K562 (cell line): ENCODE results near the gene PACS1. TPM values are rescaled to one million over a fixed set of nuclear protein-coding genes. Genes with fewer than 3 reads are reported as not detected.

ENCODE experiments used
- CAMTA2 ChIP-seq: fragments of 250-450 bp; sonication (Bioruptor Pico); conservative IDR thresholded peaks from 2 replicates; pipeline ENCODE4 v1.5.1; 2022
- CREBBP ChIP-seq: IDR thresholded peaks from one replicate; pipeline ENCODE4 v1.6.1; 2012; ENCODE audit warnings: low read depth, mild to moderate bottlenecking, control low read depth, inconsistent platforms, low read length
- E2F4 ChIP-seq: sonication (generic); formaldehyde crosslinking; IDR thresholded peaks from 2 replicates; pipeline ENCODE4 v1.8.0; 2022; ENCODE audit warnings: mild to moderate bottlenecking, low read depth, missing genetic modification reagents
- ELK1 ChIP-seq: sonication (generic); formaldehyde crosslinking; IDR thresholded peaks from 2 replicates; pipeline ENCODE4 v1.8.1; 2022; ENCODE audit warnings: missing genetic modification reagents
- ETV5 ChIP-seq: sonication (generic); formaldehyde crosslinking; IDR thresholded peaks from 2 replicates; pipeline ENCODE4 v1.4.0; 2020; ENCODE audit warnings: low read depth, mild to moderate bottlenecking, missing genetic modification reagents
- FOS ChIP-seq: IDR thresholded peaks from 3 replicates; pipeline ENCODE4 v1.6.1; 2011; ENCODE audit not compliant: insufficient read length; ENCODE audit errors: extremely low read depth
- FOXP4 ChIP-seq: sonication (generic); formaldehyde crosslinking; IDR thresholded peaks from 2 replicates; pipeline ENCODE4 v1.8.0; 2022; ENCODE audit warnings: mild to moderate bottlenecking, missing genetic modification reagents, borderline replicate concordance
- HDGF ChIP-seq: fragments of 450-650 bp; IDR thresholded peaks from 2 replicates; pipeline ENCODE4 v1.6.1; 2016
- JUNB ChIP-seq: fragments of 450-650 bp; formaldehyde crosslinking; conservative IDR thresholded peaks from 2 replicates; pipeline ENCODE4 v1.4.0; 2020; ENCODE audit warnings: mild to moderate bottlenecking
- MAFG ChIP-seq: fragments of 450-650 bp; conservative IDR thresholded peaks from 2 replicates; pipeline ENCODE4 v1.6.1; 2016; ENCODE audit warnings: missing genetic modification characterization, missing compliant biosample characterization
- MTF1 ChIP-seq: fragments of 250-450 bp; sonication (Bioruptor Pico); IDR thresholded peaks from 2 replicates; pipeline ENCODE4 v1.9.0; 2021; ENCODE audit warnings: moderate library complexity, mild to moderate bottlenecking, inconsistent platforms, borderline replicate concordance
- SNIP1 ChIP-seq: fragments of 450-650 bp; IDR thresholded peaks from 2 replicates; pipeline ENCODE4 v1.7.1; 2017; ENCODE audit warnings: low read depth, mild to moderate bottlenecking
- TCF3 ChIP-seq: sonication (generic); formaldehyde crosslinking; IDR thresholded peaks from 2 replicates; pipeline ENCODE4 v1.4.0; 2020; ENCODE audit warnings: mild to moderate bottlenecking, missing genetic modification reagents
- ZNF12 ChIP-seq: sonication (generic); formaldehyde crosslinking; IDR thresholded peaks from 2 replicates; pipeline ENCODE4 v1.4.0; 2020; ENCODE audit warnings: mild to moderate bottlenecking, missing genetic modification reagents
- ZNF124 ChIP-seq: sonication (generic); formaldehyde crosslinking; IDR thresholded peaks from 2 replicates; pipeline ENCODE4 v1.8.1; 2022; ENCODE audit warnings: missing genetic modification reagents
- ZNF449 ChIP-seq: fragments of 250-450 bp; sonication (Bioruptor Pico); IDR thresholded peaks from 2 replicates; pipeline ENCODE4 v1.8.0; 2022; ENCODE audit warnings: moderate library complexity, mild to moderate bottlenecking, inconsistent platforms
- ZNF766 ChIP-seq: fragments of 200-800 bp; sonication (Bioruptor generic); conservative IDR thresholded peaks from 2 replicates; pipeline ENCODE4 v1.6.1; 2016; ENCODE audit warnings: missing genetic modification characterization, missing compliant biosample characterization
- ZSCAN29 ChIP-seq: fragments of 450-650 bp; IDR thresholded peaks from 2 replicates; pipeline ENCODE4 v1.6.1; 2017
- polyA plus RNA-seq, 8 experiments: library from polyadenylated mRNA; depleted of rRNA in 4 of 8; stranded (reverse) in 5 of 8; unstranded in 3 of 8; fragments of >200 nt; fragmentation: Nextera tagmentation in 2 of 8; fragmentation: Illumina TruSeq in 1 of 8; extraction: Ambion mirVana in 2 of 8; extraction: Trizol in 1 of 8; gene quantifications; 2 replicates each; pipeline versions ENCODE4 v1.2.1 to v1.2.3, GENCODE V29; 2011 to 2014; ENCODE audit warnings: inconsistent platforms in 1 of 8, missing spikeins in 1 of 8
- total RNA-seq, 7 experiments: library from RNA; depleted of rRNA in 6 of 7; stranded (reverse); fragments of >200 nt in 6 of 7; fragmentation: Illumina TruSeq in 2 of 7; extraction: Trizol in 2 of 7; gene quantifications; 2 replicates each; pipeline versions ENCODE4 v1.2.1 to v1.2.3, GENCODE V29; 2011 to 2021; ENCODE audit warnings: low replicate concordance in 1 of 7
- TF ChIP-seq, protein P1 (sequence below): IDR thresholded peaks from 2 replicates; pipeline ENCODE4 v1.6.1; 2012; ENCODE audit warnings: low read depth, low read length, improper control_type of control experiment, borderline replicate concordance
- TF ChIP-seq, protein P2 (sequence below): IDR thresholded peaks from 2 replicates; pipeline ENCODE4 v1.6.1; 2011; ENCODE audit not compliant: insufficient read length; ENCODE audit errors: extremely low read depth

The PACS1 gene
- total and polyA plus RNA-seq, 9 of the 15 experiments (the other 6 are each of a cell fraction or from before 2014, with no cell fraction given): 0.34 to 28.1 (median 8.5) TPM

- TF ChIP-seq FOXP4 (CRISPR knock-in tag) (no peak), ZNF12 (CRISPR knock-in tag) (no peak), HDGF (no peak), CAMTA2 (CRISPR knock-in tag) (no peak), ZNF766 (no peak; the same call in 1 of the 2 replicates), SNIP1 (no peak), MAFG (tag) (no peak), ZNF124 (CRISPR knock-in tag) (no peak), ETV5 (CRISPR knock-in tag) (no peak), FOS (peak; percentile 95), MTF1 (CRISPR knock-in tag) (no peak), ZSCAN29 (no peak), JUNB (CRISPR knock-in tag) (no peak), TCF3 (CRISPR knock-in tag) (no peak; the same call in 1 of the 2 replicates), CREBBP (no peak), ELK1 (CRISPR knock-in tag) (no peak), E2F4 (CRISPR knock-in tag) (no peak), ZNF449 (no peak)
- TF ChIP-seq, protein P1, sequence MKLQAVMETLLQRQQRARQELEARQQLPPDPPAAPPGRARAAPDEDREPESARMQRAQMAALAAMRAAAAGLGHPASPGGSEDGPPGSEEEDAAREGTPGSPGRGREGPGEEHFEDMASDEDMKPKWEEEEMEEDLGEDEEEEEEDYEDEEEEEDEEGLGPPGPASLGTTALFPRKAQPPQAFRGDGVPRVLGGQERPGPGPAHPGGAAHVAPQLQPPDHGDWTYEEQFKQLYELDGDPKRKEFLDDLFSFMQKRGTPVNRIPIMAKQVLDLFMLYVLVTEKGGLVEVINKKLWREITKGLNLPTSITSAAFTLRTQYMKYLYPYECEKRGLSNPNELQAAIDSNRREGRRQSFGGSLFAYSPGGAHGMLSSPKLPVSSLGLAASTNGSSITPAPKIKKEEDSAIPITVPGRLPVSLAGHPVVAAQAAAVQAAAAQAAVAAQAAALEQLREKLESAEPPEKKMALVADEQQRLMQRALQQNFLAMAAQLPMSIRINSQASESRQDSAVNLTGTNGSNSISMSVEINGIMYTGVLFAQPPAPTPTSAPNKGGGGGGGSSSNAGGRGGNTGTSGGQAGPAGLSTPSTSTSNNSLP: no peak
- TF ChIP-seq, protein P2, sequence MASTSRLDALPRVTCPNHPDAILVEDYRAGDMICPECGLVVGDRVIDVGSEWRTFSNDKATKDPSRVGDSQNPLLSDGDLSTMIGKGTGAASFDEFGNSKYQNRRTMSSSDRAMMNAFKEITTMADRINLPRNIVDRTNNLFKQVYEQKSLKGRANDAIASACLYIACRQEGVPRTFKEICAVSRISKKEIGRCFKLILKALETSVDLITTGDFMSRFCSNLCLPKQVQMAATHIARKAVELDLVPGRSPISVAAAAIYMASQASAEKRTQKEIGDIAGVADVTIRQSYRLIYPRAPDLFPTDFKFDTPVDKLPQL: no peak
These were observed 218.8 kb downstream of the PACS1 start, which contains the start of gene YIF1A (continued) for GRCh38 chr11:66288671-66289547.
